ENCODE measurements around the gene HAPSTR1.

HAPSTR1 gene

DNA sequence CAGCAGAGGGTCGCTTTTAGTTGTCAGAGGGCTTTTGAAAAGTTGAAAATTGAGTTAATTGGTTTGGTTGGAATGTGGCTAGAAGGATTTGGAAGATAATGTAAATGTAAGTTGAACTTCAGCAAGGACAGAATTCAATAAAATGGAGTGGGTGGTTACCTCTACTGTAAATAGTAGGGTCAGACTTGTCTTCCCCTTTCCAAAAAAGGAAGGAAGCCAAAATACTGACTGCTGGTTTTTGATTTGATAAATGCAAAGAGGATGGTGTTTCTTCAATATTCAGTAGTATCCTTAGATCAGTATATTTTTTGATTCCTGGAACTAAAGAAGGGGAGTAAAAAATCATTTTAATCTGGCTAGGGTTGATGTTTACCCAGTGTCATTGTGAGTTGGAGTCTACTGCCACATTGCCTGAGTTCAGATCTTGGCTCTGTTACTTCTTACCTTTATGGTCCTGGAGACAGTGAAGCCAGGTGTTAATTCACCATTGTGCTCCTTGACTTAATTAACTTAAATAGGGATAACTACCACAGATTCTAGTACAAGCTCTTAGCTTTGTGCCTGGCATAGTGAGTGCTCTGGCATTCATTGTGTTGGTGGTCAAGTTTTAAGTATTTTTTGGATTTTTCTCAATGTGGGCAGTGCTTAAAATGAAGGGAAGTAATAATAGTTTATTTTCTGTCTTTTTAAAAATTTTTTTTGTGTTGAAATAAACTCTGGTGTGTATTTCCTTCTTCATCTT, 4.4 kb downstream of the HAPSTR1 start:
- peak overlapping the region; percentile 10 for H3K4me3 ChIP-seq (ENCODE audit: control insufficient read depth, low read depth, low read length)

DNA sequence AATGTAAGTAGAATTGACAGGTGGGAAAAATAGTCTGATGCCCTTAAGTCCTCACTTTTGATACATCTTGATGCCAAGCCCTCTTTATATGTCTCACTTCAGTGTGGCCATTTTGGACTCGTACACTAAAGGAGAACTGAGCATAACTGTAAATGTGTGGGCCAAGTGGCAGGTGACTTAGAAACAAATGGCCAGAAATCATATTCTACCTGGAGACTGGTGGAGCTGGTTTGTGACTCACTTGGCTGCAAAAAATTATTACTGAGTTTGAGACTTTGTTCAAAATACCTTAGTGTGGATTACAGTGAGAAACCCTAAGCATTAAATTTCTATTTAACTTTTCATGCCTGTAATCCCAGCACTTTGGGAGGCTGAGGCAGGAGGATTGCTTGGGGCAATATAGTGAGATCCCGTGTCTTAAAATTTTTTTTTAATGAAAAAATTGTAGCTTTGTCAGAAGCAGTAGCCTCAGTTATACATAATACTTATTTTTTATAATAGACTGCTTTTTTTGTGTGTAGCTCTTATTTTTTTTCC, 5.0 kb downstream of the HAPSTR1 start:
- TF ChIP-seq, protein P1, sequence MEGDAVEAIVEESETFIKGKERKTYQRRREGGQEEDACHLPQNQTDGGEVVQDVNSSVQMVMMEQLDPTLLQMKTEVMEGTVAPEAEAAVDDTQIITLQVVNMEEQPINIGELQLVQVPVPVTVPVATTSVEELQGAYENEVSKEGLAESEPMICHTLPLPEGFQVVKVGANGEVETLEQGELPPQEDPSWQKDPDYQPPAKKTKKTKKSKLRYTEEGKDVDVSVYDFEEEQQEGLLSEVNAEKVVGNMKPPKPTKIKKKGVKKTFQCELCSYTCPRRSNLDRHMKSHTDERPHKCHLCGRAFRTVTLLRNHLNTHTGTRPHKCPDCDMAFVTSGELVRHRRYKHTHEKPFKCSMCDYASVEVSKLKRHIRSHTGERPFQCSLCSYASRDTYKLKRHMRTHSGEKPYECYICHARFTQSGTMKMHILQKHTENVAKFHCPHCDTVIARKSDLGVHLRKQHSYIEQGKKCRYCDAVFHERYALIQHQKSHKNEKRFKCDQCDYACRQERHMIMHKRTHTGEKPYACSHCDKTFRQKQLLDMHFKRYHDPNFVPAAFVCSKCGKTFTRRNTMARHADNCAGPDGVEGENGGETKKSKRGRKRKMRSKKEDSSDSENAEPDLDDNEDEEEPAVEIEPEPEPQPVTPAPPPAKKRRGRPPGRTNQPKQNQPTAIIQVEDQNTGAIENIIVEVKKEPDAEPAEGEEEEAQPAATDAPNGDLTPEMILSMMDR (conservative IDR thresholded peaks at IDR 0.05; ENCODE audit: control insufficient read depth, insufficient read depth, low read depth, low read length), result no peak
- no peak overlapping the region for H3K4me3 ChIP-seq (ENCODE audit: control insufficient read depth, low read depth, low read length)
- DNase-seq (ENCODE audit: low read depth), result no peak

More for the DNA sequence above, 4.4 kb downstream of the HAPSTR1 start:
- no peak for DNase-seq (ENCODE audit: low read depth)
- TF ChIP-seq, protein P1 (conservative IDR thresholded peaks at IDR 0.05; ENCODE audit: control insufficient read depth, insufficient read depth, low read depth, low read length), result no peak

DNA sequence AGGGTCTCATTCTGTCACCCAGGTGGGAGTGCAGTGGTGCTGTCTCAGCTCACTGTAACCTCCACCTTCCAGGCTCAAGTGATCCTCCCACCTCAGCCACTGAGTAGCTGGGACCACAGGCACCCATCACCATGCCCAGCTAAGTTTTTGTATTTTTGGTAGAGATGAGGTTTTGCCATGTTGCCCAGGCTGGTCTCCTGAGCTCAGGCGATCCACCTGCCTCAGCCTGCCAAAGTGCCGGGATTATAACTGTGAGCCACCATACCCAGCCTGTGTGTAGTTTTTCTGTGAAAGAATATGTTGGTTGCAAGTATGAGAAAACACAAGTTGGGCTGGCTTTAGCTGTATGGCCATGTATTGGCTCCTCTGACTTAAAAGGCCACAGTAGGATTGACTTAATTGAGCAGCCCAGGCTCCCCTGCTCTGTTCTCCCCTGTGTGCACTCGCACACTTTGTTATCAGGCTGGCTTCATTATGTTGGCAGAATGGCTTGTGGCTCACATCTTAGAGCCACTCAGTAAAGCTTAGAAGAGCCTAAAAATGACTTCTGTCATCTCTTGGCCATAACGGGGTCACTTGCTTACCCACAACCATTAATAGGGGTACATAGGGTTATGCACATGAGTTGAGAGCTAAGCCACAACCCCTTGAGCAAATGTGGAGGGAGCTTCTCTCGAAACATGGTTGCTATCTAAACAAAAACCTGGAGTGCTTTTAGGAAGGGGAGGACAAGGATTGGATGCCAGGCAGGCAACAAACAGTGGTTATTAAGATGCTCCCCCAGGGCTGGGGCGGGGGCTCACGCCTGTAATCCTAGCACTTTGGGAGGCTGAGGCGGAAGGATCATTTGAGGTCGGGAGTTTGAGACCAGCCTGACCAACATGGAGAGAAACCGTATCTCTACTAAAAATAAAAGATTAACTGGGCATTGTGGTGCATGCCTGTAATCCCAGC, 6.1 kb downstream of the HAPSTR1 start:
- TF ChIP-seq, protein P1 (conservative IDR thresholded peaks at IDR 0.05; ENCODE audit: control insufficient read depth, insufficient read depth, low read depth, low read length), result no peak
- DNase-seq (ENCODE audit: low read depth), result no peak
- no peak overlapping the region for H3K4me3 ChIP-seq (ENCODE audit: control insufficient read depth, low read depth, low read length)

- TF ChIP-seq, protein P1 (conservative IDR thresholded peaks at IDR 0.05; ENCODE audit: control insufficient read depth, insufficient read depth, low read depth, low read length), result no peak
- no peak overlapping the region for H3K4me3 ChIP-seq (ENCODE audit: control insufficient read depth, low read depth, low read length)
- DNase-seq (ENCODE audit: low read depth), result no peak
Measured at GRCh38 chr16:9098377-9099090, 7.1 kb downstream of the HAPSTR1 start.

- TF ChIP-seq, protein P1 (conservative IDR thresholded peaks at IDR 0.05; ENCODE audit: control insufficient read depth, insufficient read depth, low read depth, low read length), result no peak
- no peak overlapping the region for H3K4me3 ChIP-seq (ENCODE audit: control insufficient read depth, low read depth, low read length)
- peak; percentile 77 for DNase-seq (ENCODE audit: low read depth)
Measured at GRCh38 chr16:9099131-9099625, 7.7 kb downstream of the HAPSTR1 start.

GRCh38 chr16:9102379-9102778, 10.9 kb downstream of the HAPSTR1 start:
- no peak overlapping the region for H3K4me3 ChIP-seq (ENCODE audit: control insufficient read depth, low read depth, low read length)
- TF ChIP-seq, protein P1 (conservative IDR thresholded peaks at IDR 0.05; ENCODE audit: control insufficient read depth, insufficient read depth, low read depth, low read length), result no peak
- peak; percentile 90 for DNase-seq (ENCODE audit: low read depth)

Measured in fibroblast of mammary gland (primary cell).